ENCODE data around the gene EFCAB7.

The EFCAB7 gene, protein sequence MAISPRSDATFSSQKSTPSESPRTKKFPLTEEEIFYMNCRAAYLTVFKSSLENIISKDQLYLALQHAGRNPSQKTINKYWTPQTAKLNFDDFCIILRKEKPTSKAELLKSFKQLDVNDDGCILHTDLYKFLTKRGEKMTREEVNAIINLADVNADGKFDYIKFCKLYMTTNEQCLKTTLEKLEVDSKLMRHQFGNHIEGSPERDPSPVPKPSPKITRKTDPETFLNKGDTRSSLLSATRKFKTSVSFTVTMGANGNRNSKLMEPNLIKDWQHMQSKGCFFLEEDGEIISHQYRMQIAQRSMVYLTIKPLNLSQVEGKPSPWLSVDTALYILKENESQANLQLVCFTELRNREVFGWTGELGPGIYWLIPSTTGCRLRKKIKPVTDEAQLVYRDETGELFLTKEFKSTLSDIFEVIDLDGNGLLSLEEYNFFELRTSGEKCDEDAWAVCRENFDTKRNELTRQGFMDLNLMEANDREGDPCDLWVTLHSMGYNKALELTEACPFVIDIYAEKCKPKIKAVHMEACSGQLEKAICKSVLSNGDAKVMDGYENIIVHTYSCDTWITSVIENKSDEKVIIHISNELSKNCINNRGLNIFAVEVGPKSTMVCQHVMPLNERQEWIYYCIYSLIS

DNA sequence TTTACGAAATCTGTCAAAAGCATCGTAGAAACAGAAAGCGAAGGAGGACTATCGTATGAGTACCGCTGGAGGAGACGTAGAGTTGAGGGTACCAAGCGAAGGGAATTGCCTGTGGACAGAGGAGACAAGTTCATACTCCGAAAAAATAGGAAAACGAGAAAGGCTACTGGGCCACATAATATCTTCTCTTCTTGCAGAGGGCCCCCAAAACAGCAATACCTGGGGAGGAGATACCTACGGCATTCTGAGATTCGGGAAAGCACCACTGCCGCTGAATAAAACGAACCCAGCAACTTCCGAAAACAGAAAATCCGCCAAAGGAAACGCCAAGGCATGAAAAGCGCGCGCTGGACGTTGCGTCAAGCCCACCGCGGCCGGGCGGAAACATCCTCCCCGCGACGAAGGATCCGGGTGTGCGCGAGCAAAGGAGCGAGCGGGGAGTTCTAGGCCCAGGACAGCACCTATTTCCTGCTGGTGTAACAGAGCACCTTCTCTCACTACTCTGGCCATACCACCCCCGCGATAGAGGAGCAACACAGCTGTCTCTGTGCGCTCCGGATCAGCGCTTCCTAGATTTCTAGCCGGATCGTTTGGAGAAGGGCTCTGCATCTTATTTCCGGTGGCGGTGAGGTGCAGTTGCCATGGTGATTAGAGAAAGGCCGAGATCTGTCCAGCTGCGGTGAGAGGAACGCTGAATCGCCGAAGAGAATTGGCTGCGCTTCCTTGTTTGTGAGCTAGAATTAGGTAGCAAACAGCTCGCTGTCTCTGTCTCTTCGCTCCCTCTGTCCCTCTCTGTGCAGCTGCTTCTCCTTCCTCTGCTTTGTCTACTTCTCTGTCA is at the start of gene EFCAB7, which contains the start of gene ITGB3BP:
Gene EFCAB7 (plus strand): TSS at position 635 of the 838 bp plus-strand sequence. CDS start 2,048 bp downstream, outside the sequence.
Gene ITGB3BP (minus strand): TSS at position 335 of the 838 bp plus-strand sequence. CDS start 92 bp downstream, at position 243.
- peak; percentile 91 for DNase-seq (ENCODE audit: low read depth in 2 of 2)

- DNase-seq (ENCODE audit: low read depth in 2 of 2): no peak
Measured at GRCh38 chr1:63475761-63476160, 47.6 kb upstream of the EFCAB7 start.

- DNase-seq (ENCODE audit: low read depth in 2 of 2): no peak
Measured at GRCh38 chr1:63480057-63480456, 43.3 kb upstream of the EFCAB7 start.

- DNase-seq (ENCODE audit: low read depth in 2 of 2): no peak
Measured at GRCh38 chr1:63486629-63487028, 36.7 kb upstream of the EFCAB7 start.

DNA sequence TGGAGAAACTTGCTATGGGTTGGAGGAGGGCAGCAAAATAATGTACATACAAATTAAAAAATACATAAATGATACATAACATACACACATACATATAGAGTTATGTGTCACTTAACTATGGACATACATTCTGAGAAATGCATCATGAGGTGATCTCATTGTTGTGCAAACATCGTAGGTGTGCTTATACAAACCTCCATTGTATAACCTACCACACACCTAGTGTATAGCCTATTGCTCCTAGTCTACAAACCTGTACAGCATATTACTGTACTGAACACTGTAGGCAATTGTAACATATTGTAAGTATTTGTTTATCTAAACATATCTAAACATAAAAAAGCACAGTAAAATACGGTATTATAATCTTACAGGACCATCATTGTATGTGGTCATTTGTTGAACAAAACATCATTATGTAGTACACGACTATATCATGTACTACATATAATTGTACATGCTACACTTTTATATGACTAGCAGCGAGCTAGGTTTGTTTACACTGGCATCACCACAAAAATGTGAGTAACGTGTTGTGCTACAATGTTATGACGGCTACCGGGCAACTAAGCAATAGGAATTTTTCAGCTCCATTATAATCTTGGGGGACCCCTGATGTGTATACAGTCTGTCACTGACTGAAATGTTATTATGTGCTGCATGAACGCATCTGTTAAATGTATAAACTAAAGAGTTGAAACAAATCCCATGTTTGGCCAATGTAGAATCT is 35.8 kb upstream of the EFCAB7 start:
- DNase-seq (ENCODE audit: low read depth in 2 of 2): no peak

GRCh38 chr1:63497577-63497976 is 25.7 kb upstream of the EFCAB7 start:
- DNase-seq (ENCODE audit: low read depth in 2 of 2): no peak

DNA sequence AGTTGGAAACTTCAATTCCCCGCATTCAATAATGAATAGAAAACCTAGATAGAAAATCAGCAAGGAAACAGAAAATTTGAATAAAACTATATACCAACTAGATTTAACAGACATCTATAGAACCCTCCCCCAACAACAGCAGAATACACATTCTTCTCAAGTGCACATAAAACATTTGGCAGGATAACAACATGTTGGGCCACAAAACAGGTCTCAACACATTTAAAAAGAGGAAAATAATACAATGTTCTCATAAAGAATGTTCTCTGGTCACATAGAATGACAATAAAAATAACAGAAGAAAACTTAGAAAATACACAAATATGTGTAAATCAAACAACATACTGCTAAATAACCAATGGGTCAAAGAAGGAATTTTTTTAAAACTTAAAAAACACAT is 25.2 kb upstream of the EFCAB7 start:
- DNase-seq (ENCODE audit: low read depth in 2 of 2): no peak

DNA sequence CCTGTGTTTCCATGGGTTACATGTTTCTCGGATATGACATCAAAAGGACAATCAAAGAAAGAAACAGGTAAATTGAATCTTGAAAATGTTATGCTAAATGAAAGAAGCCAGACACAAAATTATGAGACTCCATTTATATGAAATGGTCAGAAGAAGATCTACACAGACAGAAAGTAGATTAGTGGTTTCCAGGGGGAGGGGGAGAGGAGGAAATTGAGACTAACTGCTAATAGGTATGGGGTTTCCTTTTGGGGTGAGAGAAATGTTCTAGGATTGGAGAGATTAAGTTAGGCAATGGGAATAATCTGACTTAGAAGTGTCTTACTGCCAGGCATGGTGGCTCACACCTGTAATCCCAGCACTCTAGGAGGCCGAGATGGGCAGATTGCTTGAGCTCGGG is 22.1 kb upstream of the EFCAB7 start:
- no peak for DNase-seq (ENCODE audit: low read depth in 2 of 2)

DNA sequence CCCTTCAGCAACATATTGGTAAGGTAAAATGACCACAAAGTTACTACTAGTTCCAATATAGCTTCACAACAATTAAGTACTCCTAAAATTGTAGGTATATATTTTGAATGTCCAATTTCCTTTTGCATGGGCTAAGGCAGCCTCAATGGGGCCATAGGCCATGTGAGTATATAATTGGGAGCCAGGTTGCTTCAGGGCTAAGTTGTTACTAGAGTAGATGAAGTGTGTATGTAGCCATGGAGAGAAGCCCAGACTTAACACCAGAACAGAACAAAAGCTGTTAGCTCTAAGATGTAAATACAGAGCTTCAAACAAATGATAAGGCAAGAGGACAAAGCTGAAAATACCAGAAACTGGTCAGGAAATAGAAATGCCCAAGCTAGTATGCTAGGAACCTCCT is 16.5 kb upstream of the EFCAB7 start:
- no peak for DNase-seq (ENCODE audit: low read depth in 2 of 2)

- no peak for DNase-seq (ENCODE audit: low read depth in 2 of 2)
Measured at GRCh38 chr1:63509718-63510117, 13.6 kb upstream of the EFCAB7 start.

DNA sequence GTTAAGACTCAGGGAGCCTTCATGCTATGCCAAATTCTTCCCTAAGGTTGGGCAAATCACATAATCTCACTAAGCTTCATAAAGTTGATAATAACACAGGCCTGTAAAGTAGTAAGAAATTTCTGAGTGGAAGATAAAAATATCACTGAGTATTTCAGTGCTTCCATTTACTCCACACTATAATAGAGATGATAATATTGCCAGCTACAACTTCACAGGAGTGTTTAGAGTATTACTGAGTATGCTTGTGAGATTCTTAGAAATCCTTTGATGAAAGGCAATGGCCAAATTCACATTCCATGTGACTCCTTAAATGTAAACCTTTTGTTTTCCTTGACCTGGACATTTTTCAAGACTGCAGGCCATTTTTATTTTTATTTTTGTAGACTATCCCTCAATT is 10.7 kb upstream of the EFCAB7 start:
- DNase-seq (ENCODE audit: low read depth in 2 of 2): no peak

- no peak for DNase-seq (ENCODE audit: low read depth in 2 of 2)
Measured at GRCh38 chr1:63516629-63517028, 6.7 kb upstream of the EFCAB7 start.

DNA sequence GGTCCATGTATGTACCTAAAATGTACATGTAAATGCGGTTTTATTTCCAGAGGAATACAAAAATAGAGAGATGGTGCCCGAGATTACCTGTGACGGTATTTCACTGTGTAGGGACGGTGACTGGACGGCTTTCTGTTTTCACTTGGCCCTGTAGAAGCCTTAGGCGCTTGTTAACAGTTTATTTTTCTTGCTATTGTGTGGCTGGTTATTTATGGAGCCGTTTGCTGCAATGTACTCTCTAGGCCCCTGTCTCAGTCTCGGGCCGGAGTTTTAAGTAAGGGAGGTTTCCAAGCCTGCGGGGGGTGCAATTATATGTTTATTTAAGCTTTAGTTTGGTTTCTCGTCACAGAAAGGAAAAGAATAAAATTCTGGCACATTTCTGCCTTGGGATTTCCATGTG is 413 bp downstream of the EFCAB7 start:
- DNase-seq (ENCODE audit: low read depth in 2 of 2): no peak

DNA sequence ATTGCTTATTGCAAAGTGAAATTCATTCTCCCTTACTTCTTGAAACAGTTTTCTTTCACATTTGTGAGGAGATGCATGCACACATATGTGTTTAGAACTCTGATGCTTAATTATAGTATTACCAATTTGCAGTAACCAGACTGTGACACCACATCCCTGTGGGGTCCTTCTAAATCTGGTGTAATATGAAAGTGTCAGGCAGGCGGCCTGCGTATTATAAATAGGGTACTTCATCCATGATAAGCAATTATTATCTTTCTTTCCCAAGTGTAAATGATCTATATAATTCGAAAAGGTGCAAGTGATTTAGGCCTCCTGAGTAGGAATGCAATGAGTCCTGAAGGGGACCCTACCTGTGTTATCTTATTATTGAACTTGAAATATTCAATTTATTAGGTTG is 876 bp downstream of the EFCAB7 start:
- DNase-seq (ENCODE audit: low read depth in 2 of 2): no peak

DNA sequence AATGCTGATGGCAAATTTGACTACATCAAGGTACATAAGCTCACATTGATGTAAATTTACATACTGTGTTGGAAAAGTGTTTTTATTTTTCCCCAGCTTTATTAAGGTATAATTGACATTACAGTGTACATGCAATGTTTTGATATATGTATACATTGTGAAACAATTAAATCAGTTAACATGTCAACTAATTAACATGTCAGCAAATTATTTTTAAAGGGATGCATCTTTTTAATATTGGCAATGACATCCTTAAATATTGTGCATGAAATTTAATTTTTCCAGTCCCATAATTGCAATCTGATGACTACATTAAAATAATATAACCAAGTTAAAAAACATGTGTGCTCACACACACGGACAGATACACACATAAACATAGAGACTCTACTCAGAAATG is 9.4 kb downstream of the EFCAB7 start:
- no peak for DNase-seq (ENCODE audit: low read depth in 2 of 2)

GRCh38 chr1:63533931-63534330 is 10.6 kb downstream of the EFCAB7 start:
- DNase-seq (ENCODE audit: low read depth in 2 of 2): no peak

GRCh38 chr1:63534406-63534805 is 11.1 kb downstream of the EFCAB7 start:
- DNase-seq (ENCODE audit: low read depth in 2 of 2): no peak

DNA sequence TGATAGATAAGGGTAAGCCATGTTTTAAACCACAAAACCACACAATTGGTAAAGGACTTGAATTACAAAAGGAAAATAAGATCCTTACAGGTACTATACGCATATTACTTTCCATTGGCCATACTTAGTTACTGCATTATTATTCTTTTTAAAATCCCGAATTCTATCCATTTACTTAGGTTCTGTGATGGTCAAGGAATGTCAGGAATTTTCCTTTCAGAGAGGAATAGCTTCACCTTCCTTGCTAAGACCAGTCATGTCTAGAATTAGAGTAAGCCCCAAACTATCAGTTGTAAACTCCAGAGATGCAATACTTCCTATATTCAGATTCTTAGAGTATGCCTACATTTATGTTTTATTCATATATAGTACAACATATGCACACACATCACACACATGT is 13.7 kb downstream of the EFCAB7 start:
- DNase-seq (ENCODE audit: low read depth in 2 of 2): no peak

- no peak for DNase-seq (ENCODE audit: low read depth in 2 of 2)
Measured at GRCh38 chr1:63537940-63538339, 14.6 kb downstream of the EFCAB7 start.

DNA sequence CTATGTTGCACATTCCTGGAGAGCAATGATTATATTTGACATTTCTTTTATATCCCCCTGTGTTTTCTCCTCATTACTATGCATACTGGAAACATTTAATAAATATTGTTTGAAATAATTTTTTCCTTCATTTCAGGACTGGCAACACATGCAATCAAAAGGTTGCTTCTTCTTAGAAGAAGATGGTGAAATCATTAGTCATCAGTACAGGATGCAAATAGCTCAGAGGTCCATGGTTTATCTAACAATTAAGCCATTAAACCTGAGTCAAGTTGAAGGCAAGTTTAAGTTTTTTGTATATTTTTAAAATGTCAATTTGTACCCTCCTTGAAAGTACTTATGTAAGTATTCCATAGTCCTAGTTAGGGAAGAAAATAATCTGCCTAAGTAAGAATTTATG is 22.5 kb downstream of the EFCAB7 start:
- no peak for DNase-seq (ENCODE audit: low read depth in 2 of 2)

DNA sequence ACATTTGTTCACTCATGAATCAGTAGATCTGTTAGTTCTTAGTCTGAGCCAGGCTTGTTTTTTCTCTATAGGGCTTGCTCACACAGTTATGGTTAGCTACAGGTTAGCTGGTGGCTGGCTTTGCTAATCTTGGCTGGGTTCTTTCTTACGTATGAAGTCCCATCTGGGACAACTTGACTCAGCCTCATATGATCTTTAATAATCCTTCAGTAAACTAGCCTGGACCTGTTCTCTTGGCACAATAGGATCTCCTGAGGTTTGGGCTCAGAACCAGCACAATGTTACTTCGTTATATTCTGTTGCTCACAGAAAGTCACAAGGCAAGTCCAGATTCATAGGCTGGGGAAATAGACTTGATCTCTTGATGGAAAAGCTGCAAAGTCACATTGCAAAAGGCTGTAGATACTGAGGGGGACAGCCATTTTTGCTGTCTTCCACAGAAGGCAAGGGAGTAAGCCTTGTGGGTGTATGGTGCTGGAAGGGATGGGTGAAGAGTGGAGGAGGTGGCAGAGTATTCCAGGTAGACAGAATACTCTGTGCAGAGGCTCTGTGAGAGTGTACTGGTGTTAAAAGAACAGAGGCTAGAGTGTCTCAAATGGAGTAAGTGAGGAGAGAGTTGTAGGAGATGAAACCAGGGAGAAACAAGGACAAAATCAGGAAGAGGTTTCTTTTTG is 24.4 kb downstream of the EFCAB7 start:
- no peak for DNase-seq (ENCODE audit: low read depth in 2 of 2)
